HCT116 (cell line): ENCODE results near the gene VIPR2. TPM values are rescaled to one million over a fixed set of nuclear protein-coding genes. Genes with fewer than 3 reads are reported as not detected.

Source experiments
- ATAC-seq: fragments of 200-7000 bp; cut with Tn5 transposase; 2 replicates; pipeline ENCODE4 v1.9.1; 2020; ENCODE audit warnings: mild to moderate bottlenecking, moderate library complexity
- BruUV-seq: library from RNA; stranded (reverse); fragments of 400-500 nt; replicated peaks from 2 replicates; lab custom pipeline; 2021; lab: Mats Ljungman, UMichigan
- CTCF ChIA-PET: fragments of 300-600 bp; sonication (Branson Sonifier 250); formaldehyde crosslinking; loops from one replicate; lab custom pipeline; 2021; ENCODE audit warnings: antibody characterized with exemption; lab: Charles Lee
- POLR2A ChIA-PET: fragments of 300-600, 350-600 bp; sonication (Branson Sonifier 250); formaldehyde crosslinking; loops from one replicate; lab custom pipeline; 2021; ENCODE audit warnings: antibody characterized with exemption; lab: Charles Lee
- RAD21 ChIA-PET, 2 experiments: fragments of 300-600 bp; sonication (Branson Sonifier 250); formaldehyde crosslinking; loops; one replicate each; lab custom pipeline; 2023; ENCODE audit warnings: low total read pairs in 2 of 2; ENCODE audit not compliant: uncharacterized antibody in 2 of 2, unreplicated experiment in 2 of 2, low non-redundant PET in 1 of 2; lab: Charles Lee
- DNase-seq: peaks from one replicate; pipeline ENCODE4 v3.0.0-alpha.2; 2010; ENCODE audit warnings: low read depth, low spot score
- H2AFZ ChIP-seq: fragments of 200-600 bp; shearing (Covaris generic), sonication (generic); 2 replicates; pipeline ENCODE4 v1.6.1; 2017; ENCODE audit warnings: low read depth, mixed run types, mixed read lengths, antibody characterized with exemption, low read length; ENCODE audit not compliant: poor library complexity, severe bottlenecking
- H3K27ac ChIP-seq: 2 replicates; pipeline ENCODE4 v1.5.1; 2012; ENCODE audit warnings: low read depth, low read length
- H3K27me3 ChIP-seq: fragments of 200-600 bp; sonication (generic); 2 replicates; pipeline ENCODE4 v1.6.1; 2016; ENCODE audit warnings: mixed run types, low read length, mixed read lengths; ENCODE audit not compliant: insufficient read depth
- H3K36me3 ChIP-seq, 2 experiments: fragments of 200-500 bp in 1 of 2; fragments of 200-600 bp in 1 of 2; sonication (Bioruptor generic) in 1 of 2; sonication (generic) in 1 of 2; 2 replicates each; pipeline versions ENCODE4 v1.5.1 to v1.6.1; 2014 to 2016; ENCODE audit warnings: low read length in 2 of 2, inconsistent platforms in 1 of 2, mixed read lengths in 1 of 2, mixed run types in 1 of 2; ENCODE audit not compliant: insufficient read depth in 2 of 2, control insufficient read depth in 1 of 2
- H3K4me1 ChIP-seq, 2 experiments: fragments of 200-600 bp in 1 of 2; sonication (generic) in 1 of 2; 2 replicates each; pipeline versions ENCODE4 v1.5.1 to v1.6.1; 2012 to 2017; ENCODE audit warnings: low read length in 2 of 2, inconsistent platforms in 1 of 2, mild to moderate bottlenecking in 1 of 2, mixed read lengths in 1 of 2, mixed run types in 1 of 2, moderate library complexity in 1 of 2; ENCODE audit not compliant: insufficient read depth in 2 of 2, control insufficient read depth in 1 of 2
- H3K4me2 ChIP-seq: fragments of 200-600 bp; sonication (generic); 2 replicates; pipeline ENCODE4 v1.6.1; 2017; ENCODE audit warnings: mixed run types, low read length, mixed read lengths
- H3K4me3 ChIP-seq, 2 experiments: fragments of 200-600 bp in 1 of 2; sonication (generic) in 1 of 2; replicated peaks in 1 of 2; 2 replicates each; pipeline ENCODE4 v1.5.1; 2011 to 2016; ENCODE audit warnings: low read length in 2 of 2, control low read depth in 1 of 2, low read depth in 1 of 2, mild to moderate bottlenecking in 1 of 2, mixed read lengths in 1 of 2, mixed run types in 1 of 2
- H3K79me2 ChIP-seq: fragments of 200-600 bp; sonication (generic); 2 replicates; pipeline ENCODE4 v1.6.1; 2017; ENCODE audit warnings: mild to moderate bottlenecking, mixed run types, low read length, moderate library complexity, mixed read lengths; ENCODE audit not compliant: insufficient read depth
- H3K9ac ChIP-seq: fragments of 200-600 bp; sonication (generic); 2 replicates; pipeline ENCODE4 v1.6.1; 2016; ENCODE audit warnings: low read length, mixed read lengths
- H3K9me2 ChIP-seq: fragments of 200-600 bp; sonication (generic), shearing (Covaris generic); 2 replicates; pipeline ENCODE4 v1.6.1; 2017; ENCODE audit warnings: mixed run types, mild to moderate bottlenecking, moderate library complexity; ENCODE audit not compliant: insufficient read depth
- H3K9me3 ChIP-seq, 2 experiments: fragments of 200-500 bp in 1 of 2; fragments of 200-600 bp in 1 of 2; sonication (Bioruptor generic) in 1 of 2; sonication (generic) in 1 of 2; 2 replicates each; pipeline ENCODE4 v1.6.1; 2014 to 2017; ENCODE audit warnings: low read length in 2 of 2, mixed read lengths in 2 of 2, inconsistent platforms in 1 of 2, low read depth in 1 of 2, mild to moderate bottlenecking in 1 of 2, mixed run types in 1 of 2, moderate library complexity in 1 of 2; ENCODE audit not compliant: control insufficient read depth in 1 of 2, insufficient read depth in 1 of 2
- H4K20me1 ChIP-seq: fragments of 200-600 bp; sonication (generic), shearing (Covaris generic); 2 replicates; pipeline ENCODE4 v1.6.1; 2017; ENCODE audit warnings: mixed run types, mild to moderate bottlenecking, moderate library complexity; ENCODE audit not compliant: insufficient read depth
- CEBPB ChIP-seq: IDR thresholded peaks from 2 replicates; pipeline ENCODE4 v1.6.1; 2012; ENCODE audit warnings: low read depth
- EGR1 ChIP-seq: IDR thresholded peaks from 2 replicates; pipeline ENCODE4 v1.6.1; 2012; ENCODE audit warnings: low read depth
- ELF1 ChIP-seq: IDR thresholded peaks from 2 replicates; pipeline ENCODE4 v1.6.1; 2012; ENCODE audit warnings: low read depth, borderline replicate concordance
- EZH2phosphoT487 ChIP-seq: fragments of 200-600 bp; IDR thresholded peaks from 2 replicates; pipeline ENCODE4 v1.6.1; 2018; ENCODE audit warnings: antibody characterized with exemption, borderline replicate concordance
- FOSL1 ChIP-seq: IDR thresholded peaks from 2 replicates; pipeline ENCODE4 v1.6.1; 2012; ENCODE audit warnings: low read depth
- JUND ChIP-seq: IDR thresholded peaks from 2 replicates; pipeline ENCODE4 v1.6.1; 2012
- MAX ChIP-seq: IDR thresholded peaks from 2 replicates; pipeline ENCODE4 v1.6.1; 2012
- RAD21 ChIP-seq: IDR thresholded peaks from 2 replicates; pipeline ENCODE4 v1.6.1; 2012; ENCODE audit warnings: low read depth, mild to moderate bottlenecking
- SIN3A ChIP-seq: IDR thresholded peaks from 2 replicates; pipeline ENCODE4 v1.6.1; 2012; ENCODE audit warnings: low read depth
- SP1 ChIP-seq: IDR thresholded peaks from 2 replicates; pipeline ENCODE4 v1.6.1; 2012; ENCODE audit warnings: low read depth
- SRF ChIP-seq: IDR thresholded peaks from 2 replicates; pipeline ENCODE4 v1.6.1; 2012; ENCODE audit warnings: low read depth
- intact Hi-C: fragments of 100-400 bp; cut with micrococcal nuclease; formaldehyde crosslinking; loops from 2 replicates; pipeline ENCODE4 v1.10.0; 2022
- total RNA-seq: library from RNA; stranded (reverse); gene quantifications from one replicate; pipeline ENCODE4 v1.2.1, GENCODE V29; 2021; ENCODE audit not compliant: unreplicated experiment
- TF ChIP-seq, protein P1 (sequence below): IDR thresholded peaks from 2 replicates; pipeline ENCODE4 v1.6.1; 2012
- TF ChIP-seq, protein P2 (sequence below): IDR thresholded peaks from 2 replicates; pipeline ENCODE4 v1.6.1; 2011; ENCODE audit warnings: mild to moderate bottlenecking, low read length, moderate library complexity; ENCODE audit not compliant: insufficient replicate concordance; ENCODE audit errors: extremely low read depth

VIPR2 gene
- total RNA-seq, 1 experiment from 2014 or later: 0.10 TPM

DNA sequence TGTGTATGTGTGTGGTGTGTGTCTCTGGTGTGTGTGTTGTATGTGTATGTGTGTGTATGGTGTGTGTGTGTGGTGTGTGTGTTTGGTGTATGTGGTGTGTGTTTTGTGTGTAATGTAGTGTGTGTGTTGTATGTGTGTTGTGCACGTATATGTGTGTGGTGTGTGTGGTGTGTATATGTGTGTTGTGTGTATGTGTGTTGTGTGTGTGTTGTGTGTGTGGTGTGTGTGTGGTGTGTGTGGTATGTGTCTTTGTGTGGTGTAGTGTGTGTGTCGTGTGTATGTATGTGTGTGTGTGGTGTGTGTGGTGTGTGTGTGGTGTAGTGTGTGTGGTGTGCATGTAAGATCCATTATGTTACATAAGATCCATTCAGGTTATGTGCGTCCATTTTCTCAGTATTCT, 21.9 kb upstream of the VIPR2 start:
- POLR2A ChIA-PET: no interaction called here
- Histone ChIP-seq H3K27me3 (no peaks in the 10 kb centered on the region), H3K27ac (no peak overlapping the region), H3K4me3 (no peak overlapping the region), H3K36me3 (no peaks in the 10 kb centered on the region), H2AFZ (no peak overlapping the region), H3K4me2 (no peak overlapping the region), H3K9me3 (no peaks in the 10 kb centered on the region), H3K4me1 (no peaks in the 10 kb centered on the region), H4K20me1 (no peaks in the 10 kb centered on the region), H3K9ac (no peak overlapping the region), H3K9me2 (no peaks in the 10 kb centered on the region), H3K79me2 (no peaks in the 10 kb centered on the region)
- BruUV-seq: no TSS peak
- CTCF ChIA-PET: no interaction called here
- intact Hi-C loops: no loop called here
- no peak for TF ChIP-seq SRF
- TF ChIP-seq SIN3A: no peak
- no peak for TF ChIP-seq ELF1
- no peak for TF ChIP-seq CEBPB
- TF ChIP-seq FOSL1: no peak
- no peak for TF ChIP-seq MAX
- TF ChIP-seq JUND: no peak
- TF ChIP-seq SP1: no peak
- TF ChIP-seq, protein P1, sequence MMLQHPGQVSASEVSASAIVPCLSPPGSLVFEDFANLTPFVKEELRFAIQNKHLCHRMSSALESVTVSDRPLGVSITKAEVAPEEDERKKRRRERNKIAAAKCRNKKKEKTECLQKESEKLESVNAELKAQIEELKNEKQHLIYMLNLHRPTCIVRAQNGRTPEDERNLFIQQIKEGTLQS: no peak
- TF ChIP-seq RAD21: no peak
- TF ChIP-seq EZH2phosphoT487: no peak
- TF ChIP-seq, protein P2, sequence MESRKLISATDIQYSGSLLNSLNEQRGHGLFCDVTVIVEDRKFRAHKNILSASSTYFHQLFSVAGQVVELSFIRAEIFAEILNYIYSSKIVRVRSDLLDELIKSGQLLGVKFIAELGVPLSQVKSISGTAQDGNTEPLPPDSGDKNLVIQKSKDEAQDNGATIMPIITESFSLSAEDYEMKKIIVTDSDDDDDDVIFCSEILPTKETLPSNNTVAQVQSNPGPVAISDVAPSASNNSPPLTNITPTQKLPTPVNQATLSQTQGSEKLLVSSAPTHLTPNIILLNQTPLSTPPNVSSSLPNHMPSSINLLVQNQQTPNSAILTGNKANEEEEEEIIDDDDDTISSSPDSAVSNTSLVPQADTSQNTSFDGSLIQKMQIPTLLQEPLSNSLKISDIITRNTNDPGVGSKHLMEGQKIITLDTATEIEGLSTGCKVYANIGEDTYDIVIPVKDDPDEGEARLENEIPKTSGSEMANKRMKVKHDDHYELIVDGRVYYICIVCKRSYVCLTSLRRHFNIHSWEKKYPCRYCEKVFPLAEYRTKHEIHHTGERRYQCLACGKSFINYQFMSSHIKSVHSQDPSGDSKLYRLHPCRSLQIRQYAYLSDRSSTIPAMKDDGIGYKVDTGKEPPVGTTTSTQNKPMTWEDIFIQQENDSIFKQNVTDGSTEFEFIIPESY: no peak
- no peak for TF ChIP-seq EGR1
- ATAC-seq: no peak
- RAD21 ChIA-PET: no interaction called here
- no peak for DNase-seq
